ENCODE measurements around the gene GRID2.
"Not testable (repeated sequence)": the region's sequence is repeated elsewhere in the genome, so short reads cannot be mapped to it uniquely, and the experiment has no call there.

GRID2 gene

DNA sequence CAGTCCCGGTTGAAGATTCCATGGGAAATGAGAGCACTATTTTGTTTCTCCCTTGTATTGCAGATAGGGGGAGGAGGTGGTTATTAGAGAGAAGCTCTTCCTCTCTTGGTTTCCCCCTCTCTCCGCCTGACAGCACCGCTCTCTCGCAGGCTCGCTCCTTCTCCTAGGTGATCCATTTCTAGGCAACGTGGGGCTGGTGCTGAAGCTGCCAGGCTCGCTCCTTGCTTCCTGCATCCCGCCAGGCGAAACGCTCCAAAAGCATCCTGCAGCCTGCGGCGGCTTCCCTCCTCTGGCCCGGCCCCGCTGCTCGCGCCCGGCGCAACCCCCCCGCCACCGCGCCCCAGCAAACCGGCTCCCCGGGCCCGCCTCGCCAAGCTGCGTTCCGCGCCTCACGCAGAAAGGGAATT lies at the start of gene GRID2:
GRID2 (plus strand) TSS at position 346 of the 407 bp plus-strand sequence.
- no peak for DNase-seq (ENCODE audit: low read depth)

DNA sequence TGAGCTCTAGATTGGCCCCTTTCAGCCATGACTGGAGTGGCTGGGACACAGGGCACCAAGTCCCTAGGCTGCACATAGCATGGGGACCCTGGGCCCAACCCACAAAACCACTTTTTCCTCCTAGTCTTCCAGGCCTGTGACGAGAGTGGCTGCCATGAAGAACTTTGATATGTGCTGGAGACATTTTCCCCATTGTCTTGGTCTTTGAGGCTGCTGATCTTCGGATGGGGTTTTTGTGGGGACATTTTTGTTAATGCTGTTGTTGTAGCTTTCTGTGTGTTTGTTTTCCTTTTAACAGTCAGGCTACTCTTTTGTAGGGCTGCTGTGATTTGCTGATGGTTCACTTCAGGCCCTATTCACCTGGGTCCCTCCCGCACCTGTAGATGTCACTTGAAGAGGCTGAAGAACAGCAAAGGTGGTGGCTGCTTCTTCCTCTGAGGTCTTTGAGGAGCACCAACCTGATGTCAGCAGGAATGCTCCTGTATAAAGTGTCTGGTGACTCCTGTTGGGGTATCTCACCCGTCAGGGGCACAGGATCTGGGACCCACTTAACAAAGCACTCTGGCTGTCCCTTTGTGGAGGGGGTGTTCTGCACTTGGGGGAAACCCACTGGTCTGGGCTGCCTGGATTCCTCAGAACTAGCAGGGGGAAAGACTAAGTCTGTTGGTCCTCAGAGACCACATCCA lies 49.6 kb upstream of the GRID2 start:
- DNase-seq (ENCODE audit: low read depth) = no peak

DNA sequence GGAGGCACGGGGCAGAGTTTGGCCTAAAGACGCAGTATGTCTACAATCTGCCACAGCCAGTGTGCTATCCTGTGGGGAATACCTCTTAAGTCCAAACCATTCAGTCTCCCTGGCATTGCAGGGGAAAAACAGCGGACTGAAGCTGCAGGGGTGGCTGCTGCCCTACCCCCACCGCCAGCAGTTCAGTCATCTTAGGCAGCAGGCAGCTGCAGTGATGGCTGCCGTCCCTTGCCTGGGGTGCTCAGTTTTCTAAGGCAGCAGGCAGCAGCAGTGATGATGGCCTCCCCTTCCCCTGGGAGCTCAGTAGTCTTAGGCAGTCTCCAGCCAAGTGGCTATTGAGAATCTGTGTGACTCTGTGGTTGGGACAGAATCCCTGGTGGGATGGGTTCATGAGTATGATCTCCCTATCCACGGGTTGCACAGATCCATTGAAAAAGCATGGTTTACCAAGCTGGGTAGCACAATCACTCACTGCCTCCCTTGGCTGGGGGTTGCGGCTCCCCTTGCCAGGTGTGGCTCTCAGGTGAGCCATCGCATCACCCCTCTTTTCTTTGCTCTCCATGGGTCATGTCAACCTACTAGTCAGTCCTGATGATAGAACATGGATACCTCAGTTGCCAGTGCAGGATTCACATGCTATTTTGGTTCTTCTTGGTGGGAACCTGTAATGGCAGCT lies 48.9 kb upstream of the GRID2 start:
- no peak for DNase-seq (ENCODE audit: low read depth)

DNA sequence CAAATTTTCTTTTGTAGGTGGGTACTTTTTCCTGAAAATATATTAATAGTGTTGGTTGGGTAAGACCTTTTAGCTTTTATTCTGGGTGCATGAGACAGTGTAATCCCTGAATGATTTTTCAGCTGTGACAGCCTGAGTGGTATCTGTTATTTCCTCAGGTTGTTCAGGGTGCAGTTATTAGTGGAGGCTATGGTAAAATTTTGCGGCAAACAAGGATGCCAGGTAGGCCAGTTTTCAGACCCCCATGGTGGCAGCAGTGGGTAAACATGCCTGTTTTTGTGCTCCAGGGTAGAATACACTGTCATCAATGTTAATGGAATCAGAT lies 47.9 kb upstream of the GRID2 start:
- DNase-seq (ENCODE audit: low read depth) = no peak

DNA sequence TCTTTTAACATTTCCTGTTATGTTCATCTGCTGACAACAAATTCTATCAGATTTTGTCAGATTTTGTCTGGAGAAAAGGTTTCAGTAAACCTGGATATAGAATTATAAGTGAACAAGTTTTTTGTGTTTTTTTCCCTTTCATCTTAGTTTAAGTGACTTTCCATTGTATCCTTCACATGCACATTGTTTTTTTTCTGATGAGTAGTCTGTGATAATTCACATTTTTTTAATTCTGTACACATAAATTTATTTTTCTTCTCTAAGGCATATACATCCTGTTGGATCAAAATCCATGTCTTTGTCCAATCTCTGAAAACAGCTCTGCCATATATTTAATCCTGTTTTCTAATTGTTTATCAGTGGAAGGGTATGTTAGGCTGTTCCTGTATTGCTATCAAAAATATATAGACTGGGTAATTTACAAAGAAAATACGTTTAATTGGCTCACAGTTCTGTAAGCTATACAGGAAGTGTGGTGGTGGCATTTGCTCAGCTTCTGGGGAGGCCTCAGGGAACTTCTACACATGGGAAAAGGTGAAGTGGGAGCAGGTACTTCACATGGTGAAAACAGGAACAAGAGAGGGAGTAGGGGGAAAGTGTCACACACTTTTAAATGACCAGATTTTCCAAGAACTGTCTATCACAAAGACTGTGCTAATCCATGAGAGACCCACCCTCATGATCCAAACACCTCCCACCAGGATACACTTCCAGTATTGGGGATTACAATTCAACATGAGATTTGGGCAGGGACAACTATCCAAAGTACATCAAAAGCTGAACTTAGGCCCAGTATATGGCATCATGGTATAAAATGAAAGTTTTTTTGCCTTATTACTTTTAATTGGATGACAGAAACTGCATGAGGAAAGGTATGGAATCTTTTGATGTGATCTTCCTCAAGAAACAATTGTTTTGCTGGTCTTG lies 45.6 kb upstream of the GRID2 start:
- no peak for DNase-seq (ENCODE audit: low read depth)

DNA sequence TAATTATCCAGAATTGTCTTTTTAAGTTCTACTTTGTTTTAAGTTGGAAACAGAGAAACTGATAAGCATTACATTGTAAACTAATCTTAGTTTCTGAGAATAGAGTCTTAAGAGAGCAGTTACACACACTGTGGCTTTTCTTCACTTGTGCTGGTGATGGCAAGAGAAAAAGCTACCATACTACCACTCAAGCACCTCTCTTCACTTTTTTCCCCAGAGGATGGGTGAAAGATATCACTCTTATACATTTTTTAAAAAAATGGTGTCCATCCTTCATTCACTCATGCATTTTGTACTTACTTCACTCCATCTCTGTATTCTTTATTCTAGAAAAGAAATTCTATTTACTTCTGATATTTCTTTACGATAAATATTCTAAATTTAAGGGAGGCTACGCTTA lies 42.5 kb upstream of the GRID2 start:
- DNase-seq (ENCODE audit: low read depth) = no peak

DNA sequence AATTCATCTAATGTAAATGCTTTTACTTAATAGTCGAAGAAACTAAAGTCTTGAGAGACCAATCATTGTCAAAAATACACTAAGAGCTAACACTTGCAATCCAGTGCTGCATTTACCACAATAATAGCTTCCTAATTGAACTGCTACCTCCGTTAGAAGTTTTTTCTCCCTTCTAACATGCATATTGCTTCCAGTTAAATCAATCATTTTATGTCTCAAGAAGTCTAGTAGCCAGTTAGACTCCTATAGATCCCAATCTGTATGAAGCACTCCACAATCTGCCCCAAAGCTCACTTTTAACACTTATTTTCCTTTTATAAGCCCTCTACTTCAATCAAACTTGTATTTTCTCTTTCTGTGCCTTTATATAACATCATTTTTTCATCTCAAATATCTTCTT lies 41.4 kb upstream of the GRID2 start:
- DNase-seq (ENCODE audit: low read depth) = no peak

DNA sequence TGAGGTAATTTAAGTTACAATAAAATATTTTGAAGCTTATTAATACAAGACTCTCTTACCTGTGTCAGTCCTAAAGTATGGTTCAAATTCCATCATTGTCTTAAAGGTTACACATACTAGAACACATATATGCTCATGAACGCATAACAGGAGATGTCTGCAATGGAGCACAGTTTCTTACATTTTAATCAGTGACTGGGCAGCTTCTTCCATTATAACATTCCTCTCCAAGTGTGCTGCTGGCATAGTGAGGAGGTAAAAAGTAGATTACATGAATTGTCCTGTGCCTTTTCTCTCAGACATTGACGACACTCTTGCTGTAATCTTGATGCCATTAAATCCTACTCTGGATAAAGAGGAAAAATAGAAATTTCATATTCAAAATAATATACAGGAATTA lies 40.8 kb upstream of the GRID2 start:
- DNase-seq (ENCODE audit: low read depth) = no peak

DNA sequence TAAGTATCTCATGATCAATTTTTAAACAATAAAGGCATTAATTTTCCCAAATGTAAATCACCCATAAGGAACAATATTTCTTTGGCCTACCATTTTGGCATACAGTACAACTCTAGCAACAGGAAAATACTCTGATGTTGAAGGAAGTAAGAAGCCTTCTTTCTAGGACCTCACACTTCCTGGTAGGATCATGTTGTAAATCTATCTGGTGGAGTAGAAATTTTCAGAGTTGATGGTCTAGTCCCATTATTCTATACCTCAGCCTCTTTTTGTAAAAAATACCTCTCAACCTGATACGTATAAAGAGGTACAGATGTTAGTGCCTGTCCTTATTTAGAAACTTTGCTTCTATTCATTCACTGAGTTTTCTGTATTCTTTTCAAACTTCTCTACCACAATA lies 40.2 kb upstream of the GRID2 start:
- DNase-seq (ENCODE audit: low read depth) = no peak

DNA sequence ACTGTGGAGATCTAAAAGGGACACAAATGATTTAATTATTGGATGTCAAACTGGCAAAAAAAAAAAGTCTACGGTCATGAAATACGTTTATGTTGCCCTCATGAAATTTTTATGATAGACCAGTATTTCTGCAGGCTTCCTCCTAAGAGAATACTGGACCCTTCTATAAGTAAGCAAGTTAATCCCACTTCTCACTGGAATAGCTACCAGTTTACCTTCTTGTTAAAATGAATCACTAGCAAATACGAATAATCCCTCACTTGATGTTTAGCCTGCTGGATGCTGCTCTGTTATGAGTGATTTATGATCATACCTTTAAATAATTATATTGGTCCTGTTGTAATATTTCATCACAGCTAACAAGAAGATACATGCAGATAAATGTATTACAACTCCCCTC lies 39.6 kb upstream of the GRID2 start:
- no peak for DNase-seq (ENCODE audit: low read depth)

DNA sequence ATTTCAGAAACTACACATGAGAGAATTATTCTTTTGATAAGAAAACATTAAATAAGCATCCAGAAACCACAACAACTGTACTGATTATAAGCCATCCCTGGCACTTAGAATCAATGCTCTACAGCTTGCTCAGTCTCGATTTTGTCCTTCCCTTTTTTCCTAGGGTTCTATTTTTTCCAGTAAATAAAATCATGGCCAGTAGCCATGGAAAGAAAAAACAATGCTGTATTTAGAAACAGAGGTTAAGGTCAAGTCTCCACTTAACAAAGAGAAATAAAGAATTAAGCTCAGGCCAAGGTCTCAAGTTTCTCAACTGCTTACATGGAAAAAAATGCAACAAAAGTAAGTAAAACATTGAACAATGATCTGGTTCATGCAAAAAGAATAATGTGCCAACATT lies 38.7 kb upstream of the GRID2 start:
- DNase-seq (ENCODE audit: low read depth) = no peak

DNA sequence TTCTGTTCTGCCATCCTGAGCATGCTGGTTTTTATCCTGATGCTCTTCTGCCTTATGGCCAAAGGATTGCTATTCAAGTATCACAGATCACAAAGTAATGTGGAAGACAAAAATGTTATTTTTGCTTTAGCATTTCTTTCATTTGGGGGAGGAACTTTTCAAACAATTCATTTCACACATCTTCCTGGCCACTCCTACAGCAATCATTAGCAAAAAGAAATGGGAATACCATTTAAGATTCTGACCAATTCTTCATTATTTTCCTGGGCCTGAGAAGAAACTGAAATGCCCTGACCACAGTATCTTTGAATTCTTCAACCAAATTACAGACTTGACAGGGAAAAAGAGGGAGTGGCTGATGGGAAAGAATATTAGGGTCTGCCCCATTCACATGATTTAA lies 38.0 kb upstream of the GRID2 start:
- no peak for DNase-seq (ENCODE audit: low read depth)

DNA sequence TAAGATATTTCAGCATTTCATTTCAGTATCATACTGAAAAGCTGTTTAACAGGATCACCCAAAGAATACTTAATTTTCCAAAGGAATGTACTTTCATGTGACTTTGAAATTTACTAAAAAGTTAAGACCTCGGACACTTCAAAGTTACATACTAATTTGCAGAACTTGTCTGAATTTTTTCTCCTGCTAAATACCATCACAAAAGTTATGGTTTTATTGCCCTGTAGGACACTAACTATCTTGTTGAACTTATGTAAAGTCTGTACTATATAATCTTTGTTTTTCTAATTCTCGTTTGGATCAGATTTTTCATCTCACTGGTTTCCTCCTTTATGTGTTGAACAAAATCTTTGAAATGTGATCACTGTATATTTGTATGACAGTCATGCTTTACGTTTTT lies 37.2 kb upstream of the GRID2 start:
- DNase-seq (ENCODE audit: low read depth) = no peak

DNA sequence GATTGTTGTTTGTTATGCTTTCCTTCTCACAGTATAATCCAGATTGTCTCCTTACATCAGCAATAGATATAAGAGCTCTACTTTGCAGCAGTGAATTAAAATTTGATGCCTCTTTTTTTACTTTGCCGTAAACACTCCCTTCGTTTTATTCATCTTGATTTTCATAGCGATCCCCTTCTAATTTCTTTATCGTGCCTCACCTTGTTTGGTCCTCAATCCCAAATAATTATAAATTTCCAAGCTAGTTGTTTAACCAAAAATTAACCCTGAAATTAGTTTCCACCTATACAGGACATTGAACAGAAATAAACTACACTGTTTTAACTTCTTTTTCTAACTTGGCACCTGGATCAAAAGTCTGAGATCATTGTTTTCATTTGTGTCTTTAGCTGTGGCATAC lies 35.1 kb upstream of the GRID2 start:
- DNase-seq (ENCODE audit: low read depth) = no peak

DNA sequence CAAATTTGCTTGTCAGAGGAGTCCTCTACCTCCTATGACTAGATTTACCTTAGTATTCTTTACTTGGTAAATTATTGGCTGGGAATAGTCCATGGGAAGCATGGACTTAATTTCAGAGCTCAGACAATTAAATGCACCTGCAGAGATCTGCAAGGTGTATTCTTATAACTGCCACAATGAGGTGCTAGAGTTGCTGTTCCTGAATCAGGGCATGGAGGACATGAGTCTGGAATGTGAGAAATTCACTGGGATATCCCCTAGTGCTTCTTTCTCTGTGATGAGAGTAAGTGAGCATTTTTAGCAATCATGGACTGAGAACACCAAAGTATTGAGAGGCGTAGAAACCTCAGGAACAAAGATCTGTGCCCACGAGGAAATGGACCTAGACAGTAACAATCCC lies 32.9 kb upstream of the GRID2 start:
- no peak for DNase-seq (ENCODE audit: low read depth)

DNA sequence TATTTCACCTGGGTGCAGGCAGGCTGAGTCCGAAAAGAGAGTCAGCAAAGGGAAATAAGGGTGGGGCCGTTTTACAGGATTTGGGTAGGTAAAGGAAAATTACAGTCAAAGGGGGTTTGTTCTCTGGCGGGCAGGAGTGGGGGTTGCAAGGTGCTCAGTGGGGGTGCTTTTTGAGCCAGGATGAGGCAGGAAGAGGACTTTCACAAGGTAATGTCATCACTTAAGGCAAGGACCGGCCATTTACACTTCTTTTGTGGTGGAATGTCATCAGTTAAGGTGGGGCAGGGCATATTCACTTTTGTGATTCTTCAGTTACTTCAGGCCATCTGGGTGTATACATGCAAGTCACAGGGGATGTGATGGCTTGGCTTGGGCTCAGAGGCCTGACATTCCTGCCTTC lies 32.2 kb upstream of the GRID2 start:
- not testable (repeated sequence) for DNase-seq (ENCODE audit: low read depth)

DNA sequence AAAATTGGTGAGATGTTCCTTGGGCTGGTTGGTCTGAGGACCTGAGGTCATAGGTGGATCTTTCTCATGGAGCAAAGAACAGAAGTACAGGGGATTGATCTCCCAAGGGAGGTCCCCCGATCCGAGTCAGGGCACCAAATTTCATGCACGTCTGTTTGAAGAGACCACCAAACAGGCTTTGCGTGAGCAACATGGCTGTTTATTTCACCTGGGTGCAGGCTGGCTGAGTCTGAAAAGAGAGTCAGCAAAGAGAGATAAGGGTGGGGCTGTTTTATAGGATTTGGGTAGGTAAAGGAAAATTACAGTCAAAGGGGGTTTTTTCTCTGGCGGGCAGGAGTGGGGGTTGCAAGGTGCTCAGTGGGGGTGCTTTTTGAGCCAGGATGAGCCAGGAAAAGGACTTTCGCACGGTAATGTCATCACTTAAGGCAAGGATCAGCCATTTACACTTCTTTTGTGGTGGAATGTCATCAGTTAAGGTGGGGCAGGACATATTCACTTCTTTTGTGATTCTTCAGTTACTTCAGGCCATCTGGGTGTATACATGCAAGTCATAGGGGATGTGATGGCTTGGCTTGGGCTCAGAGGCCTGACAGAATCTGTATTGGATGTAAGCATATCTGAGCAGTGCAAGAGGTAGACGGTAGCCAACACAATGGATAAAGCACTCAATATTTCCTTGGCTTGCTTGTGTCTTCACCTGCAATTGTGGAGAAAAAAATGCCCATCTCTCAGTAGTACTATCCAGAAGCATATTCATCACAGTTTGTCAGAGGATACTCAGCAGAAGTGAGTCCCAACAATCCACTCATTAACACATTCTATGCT lies 26.5 kb upstream of the GRID2 start:
- not testable (repeated sequence) for DNase-seq (ENCODE audit: low read depth)

DNA sequence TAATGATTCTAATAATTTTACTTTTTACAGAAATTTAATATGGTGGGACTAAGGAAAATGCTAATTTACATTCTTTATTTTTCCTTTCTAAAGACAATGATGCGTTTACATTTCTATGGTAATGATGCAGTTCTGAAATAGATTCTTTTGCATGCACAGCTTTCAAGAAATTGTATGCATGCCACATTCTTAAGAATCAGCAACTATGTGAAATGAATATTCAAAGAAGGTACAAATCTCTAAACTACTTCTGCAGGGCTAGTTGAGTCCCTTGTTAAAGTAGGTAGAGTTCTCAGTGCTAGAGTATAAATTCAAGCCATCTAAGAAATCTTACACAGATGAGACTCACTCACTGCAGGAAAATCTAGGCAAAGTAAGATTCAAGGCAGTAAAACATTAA lies 24.5 kb upstream of the GRID2 start:
- DNase-seq (ENCODE audit: low read depth) = no peak

DNA sequence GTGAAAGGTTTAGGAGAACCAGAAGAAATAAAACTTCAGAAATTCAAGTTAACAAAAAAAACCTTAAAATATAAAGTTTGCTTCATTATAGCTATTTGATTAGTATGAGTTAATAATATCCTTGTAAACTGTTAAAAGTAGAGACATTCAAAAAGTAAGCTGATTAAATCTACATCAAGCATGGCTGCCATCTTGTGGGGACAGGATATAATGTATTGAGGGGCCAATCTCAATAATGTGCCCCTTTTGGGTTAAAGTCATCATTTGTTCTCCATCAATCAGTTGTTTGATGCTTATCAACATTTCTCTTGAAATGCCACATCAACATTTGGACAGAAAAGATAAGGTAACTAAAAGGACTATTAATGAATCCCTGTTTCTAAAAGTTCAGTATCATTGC lies 4.6 kb upstream of the GRID2 start:
- no peak for DNase-seq (ENCODE audit: low read depth)

DNA sequence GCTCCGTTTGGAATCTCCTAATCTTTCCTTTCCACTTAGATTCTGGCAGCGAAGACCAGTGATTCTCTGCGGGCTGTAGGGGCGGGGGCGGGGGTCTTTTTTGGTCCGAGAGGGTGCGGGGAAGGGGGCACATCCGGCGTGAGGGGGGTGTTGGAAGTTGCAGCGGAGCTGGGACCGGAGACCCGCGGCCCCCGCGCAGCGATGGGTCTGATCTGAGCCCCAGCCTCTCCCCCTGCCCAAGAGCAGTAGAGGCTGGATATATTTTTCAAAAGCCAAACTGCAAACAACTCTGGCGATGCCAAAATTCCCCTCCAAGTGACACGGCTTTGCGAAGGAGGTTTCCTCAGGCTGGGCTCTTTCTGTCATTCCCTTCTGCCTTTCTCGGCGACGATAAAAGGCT lies 355 bp downstream of the GRID2 start:
- DNase-seq (ENCODE audit: low read depth) = no peak

DNA sequence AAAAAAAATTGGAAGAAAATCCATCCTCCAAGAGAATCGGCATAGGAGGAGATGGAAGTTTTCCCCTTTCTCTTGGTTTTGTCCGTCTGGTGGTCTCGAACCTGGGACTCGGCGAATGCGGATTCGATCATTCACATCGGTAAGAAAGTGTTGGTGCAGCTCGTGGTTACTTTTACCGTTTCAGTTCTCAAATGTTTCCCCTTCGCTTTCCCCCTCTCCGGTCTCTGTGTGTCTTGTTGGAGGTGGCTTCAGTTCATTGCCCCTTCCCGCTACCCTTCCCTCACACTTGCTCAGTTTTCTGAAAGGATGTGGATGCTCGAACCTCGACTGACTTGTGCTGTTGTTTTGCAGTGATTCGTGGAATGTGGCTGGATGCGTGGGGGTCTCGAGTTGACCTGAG lies 840 bp downstream of the GRID2 start:
- DNase-seq (ENCODE audit: low read depth) = no peak

DNA sequence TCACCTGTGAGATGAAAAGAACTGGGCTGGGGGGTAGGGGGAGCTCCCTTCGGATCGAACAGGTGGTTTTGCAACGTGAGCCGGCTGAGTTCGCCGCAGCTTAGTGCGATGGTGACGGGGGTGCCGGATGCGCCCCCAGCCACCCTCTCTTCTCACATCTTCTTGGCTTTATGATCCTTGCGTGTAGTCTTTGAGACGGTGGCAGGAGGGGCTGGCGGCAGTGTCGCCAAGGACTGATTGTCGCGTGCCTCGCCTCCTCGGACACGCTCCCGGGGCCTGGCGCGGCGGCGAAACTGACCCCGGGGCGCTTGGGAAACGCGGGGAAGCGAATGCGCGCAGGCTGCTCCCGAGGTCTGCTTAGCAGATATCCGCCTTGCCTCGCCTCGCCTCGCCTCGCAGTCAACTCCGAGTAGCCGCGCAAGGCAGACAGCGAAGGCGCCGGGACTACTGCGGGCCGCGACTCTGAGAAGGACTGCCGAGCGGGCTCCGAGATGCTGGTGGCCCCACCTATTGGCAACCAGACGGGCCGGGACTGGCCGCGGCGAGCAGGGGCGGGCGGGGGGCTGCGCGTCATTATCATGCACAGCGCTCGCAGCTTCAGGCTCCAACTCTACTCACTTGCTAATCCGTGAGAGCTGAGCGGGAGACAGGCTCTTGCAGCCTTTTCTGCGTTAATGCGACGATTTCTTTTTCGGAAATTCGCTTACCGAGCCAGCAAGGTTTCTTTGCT lies 1.5 kb downstream of the GRID2 start:
- DNase-seq (ENCODE audit: low read depth) = no peak
